GM12872 (cell line): ENCODE results near the gene NELFCD.

Source experiments
- CTCF ChIP-seq: IDR thresholded peaks from 3 replicates; pipeline ENCODE4 v1.5.1; 2011; ENCODE audit warnings: low read depth, mild to moderate bottlenecking, low read length, moderate library complexity; ENCODE audit not compliant: insufficient read depth

The NELFCD gene

GRCh38 chr20:59004763-59005522, 23.9 kb downstream of the NELFCD start:
- no peak for TF ChIP-seq CTCF

GRCh38 chr20:59005523-59006166, 24.6 kb downstream of the NELFCD start:
- TF ChIP-seq CTCF = no peak

GRCh38 chr20:59006167-59006863, 25.3 kb downstream of the NELFCD start:
- TF ChIP-seq CTCF = no peak

GRCh38 chr20:59006864-59007664, 26.0 kb downstream of the NELFCD start, which contains the start of gene CTSZ:
Gene CTSZ, minus strand, starts transcription at chr20:59007254. Its CDS starts 126 bp downstream, at chr20:59007128.
- TF ChIP-seq CTCF = no peak

- no peak for TF ChIP-seq CTCF
Observed at GRCh38 chr20:59007665-59008511, 26.8 kb downstream of the NELFCD start.

- TF ChIP-seq CTCF = no peak
Observed at GRCh38 chr20:59008715-59009336, 27.8 kb downstream of the NELFCD start.
